GM12801 (cell line): ENCODE data around the gene PNMA8C.

ENCODE experiments used
- CTCF ChIP-seq: IDR thresholded peaks from one replicate; pipeline ENCODE4 v1.5.1; 2011; ENCODE audit warnings: control low read depth; ENCODE audit not compliant: insufficient read length; ENCODE audit errors: extremely low read depth

The PNMA8C gene

GRCh38 chr19:46428239-46429135 lies at the start of gene PNMA8C:
PNMA8C (minus strand) TSS chr19:46428936; CDS start chr19:46428359, 577 bp downstream.
- TF ChIP-seq CTCF: no peak

GRCh38 chr19:46475986-46476385 lies 47.2 kb upstream of the PNMA8C start:
- TF ChIP-seq CTCF: no peak

- no peak for TF ChIP-seq CTCF
These were observed 45.5 kb upstream of the PNMA8C start for GRCh38 chr19:46474211-46474610.

- no peak for TF ChIP-seq CTCF
These were observed 43.9 kb upstream of the PNMA8C start for GRCh38 chr19:46472592-46472991.

GRCh38 chr19:46471811-46472543 lies 43.2 kb upstream of the PNMA8C start:
- no peak for TF ChIP-seq CTCF

- no peak for TF ChIP-seq CTCF
These were observed 42.5 kb upstream of the PNMA8C start, which contains the start of gene PNMA8A for GRCh38 chr19:46471116-46471733. PNMA8A (minus strand) TSS chr19:46471563; CDS start chr19:46471035, 528 bp downstream.

GRCh38 chr19:46470376-46470775 lies 41.6 kb upstream of the PNMA8C start:
- TF ChIP-seq CTCF: no peak
